ENCODE data around the gene TNPO3. TPM values are rescaled to one million over a fixed set of nuclear protein-coding genes. Genes with fewer than 3 reads are reported as not detected.

The TNPO3 gene
- total RNA-seq, 2 experiments from 2014 or later, result 55.1 to 71.7 TPM

DNA sequence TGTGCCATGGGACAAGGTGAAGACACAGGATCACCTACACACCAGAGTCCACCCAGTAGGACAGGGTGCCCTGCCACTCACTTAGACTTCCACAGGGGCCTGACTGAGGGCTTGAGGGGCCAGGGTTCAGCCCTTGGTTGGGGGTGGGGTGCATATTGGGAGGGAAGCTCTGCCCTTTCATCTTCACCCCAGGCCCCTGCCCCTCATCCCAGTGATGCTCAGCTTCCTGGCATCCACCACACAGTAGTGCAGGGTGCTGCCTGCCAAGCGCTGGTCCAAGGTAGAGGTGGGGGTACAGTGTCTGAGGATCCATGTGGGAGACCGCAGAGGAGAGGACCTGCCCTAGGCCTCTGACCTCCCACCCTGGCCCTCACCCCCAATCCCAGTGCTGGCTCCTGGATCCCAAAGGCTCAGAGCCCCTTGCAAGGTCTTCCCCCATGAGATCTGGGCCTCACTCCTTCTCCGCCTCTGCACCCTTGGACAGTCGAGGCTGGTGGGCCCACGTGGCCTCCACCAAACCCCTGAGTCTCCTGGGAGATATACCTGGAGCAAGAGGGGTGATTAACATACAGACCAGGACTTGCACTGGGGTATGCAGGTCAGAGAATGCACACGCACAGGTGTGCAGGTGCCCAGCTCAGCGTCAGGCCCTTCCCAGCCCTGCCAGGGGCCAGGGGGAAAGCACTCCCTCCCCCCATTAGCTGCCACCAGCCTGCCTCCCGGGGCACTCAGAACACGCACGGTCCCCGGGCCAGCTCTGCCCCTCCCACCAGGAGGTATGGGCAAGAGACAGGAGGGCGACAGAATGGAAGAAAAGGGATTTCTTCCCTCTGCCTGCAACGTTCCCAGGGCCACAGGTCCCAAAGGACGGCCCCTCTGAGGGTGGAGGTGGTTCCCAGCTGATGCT is 125.8 kb downstream of the TNPO3 start:
- no peak for TF ChIP-seq EZH2phosphoT487 (IDR thresholded peaks at IDR 0.05; ENCODE audit: borderline replicate concordance, low read depth, low read length)
- TF ChIP-seq, protein P1, sequence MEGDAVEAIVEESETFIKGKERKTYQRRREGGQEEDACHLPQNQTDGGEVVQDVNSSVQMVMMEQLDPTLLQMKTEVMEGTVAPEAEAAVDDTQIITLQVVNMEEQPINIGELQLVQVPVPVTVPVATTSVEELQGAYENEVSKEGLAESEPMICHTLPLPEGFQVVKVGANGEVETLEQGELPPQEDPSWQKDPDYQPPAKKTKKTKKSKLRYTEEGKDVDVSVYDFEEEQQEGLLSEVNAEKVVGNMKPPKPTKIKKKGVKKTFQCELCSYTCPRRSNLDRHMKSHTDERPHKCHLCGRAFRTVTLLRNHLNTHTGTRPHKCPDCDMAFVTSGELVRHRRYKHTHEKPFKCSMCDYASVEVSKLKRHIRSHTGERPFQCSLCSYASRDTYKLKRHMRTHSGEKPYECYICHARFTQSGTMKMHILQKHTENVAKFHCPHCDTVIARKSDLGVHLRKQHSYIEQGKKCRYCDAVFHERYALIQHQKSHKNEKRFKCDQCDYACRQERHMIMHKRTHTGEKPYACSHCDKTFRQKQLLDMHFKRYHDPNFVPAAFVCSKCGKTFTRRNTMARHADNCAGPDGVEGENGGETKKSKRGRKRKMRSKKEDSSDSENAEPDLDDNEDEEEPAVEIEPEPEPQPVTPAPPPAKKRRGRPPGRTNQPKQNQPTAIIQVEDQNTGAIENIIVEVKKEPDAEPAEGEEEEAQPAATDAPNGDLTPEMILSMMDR (conservative IDR thresholded peaks at IDR 0.05; ENCODE audit: low read length), result no peak
- CTCF ChIA-PET (ENCODE audit: unreplicated experiment), result no interaction called here
- Histone ChIP-seq H3K36me3 (ENCODE audit: insufficient read depth, low read length) (no peaks in the 10 kb centered on the region), H4K20me1 (ENCODE audit: insufficient read depth, low read length) (no peaks in the 10 kb centered on the region), H3K4me2 (ENCODE audit: low read length) (no peak overlapping the region), H3K27ac (ENCODE audit: low read depth, low read length, poor library complexity, severe bottlenecking) (no peak overlapping the region), H3K79me2 (ENCODE audit: insufficient read depth, low read depth, low read length) (no peaks in the 10 kb centered on the region), H3K4me1 (ENCODE audit: insufficient read depth, low read length, poor library complexity, severe bottlenecking) (peaks cover 12% of the 10 kb centered on the region), H3K9me2 (ENCODE audit: insufficient read depth, low read length) (no peaks in the 10 kb centered on the region), H2AFZ (ENCODE audit: low read length) (no peak overlapping the region), H3K4me3 (ENCODE audit: low read depth, low read length, poor library complexity, severe bottlenecking) (no peak overlapping the region), H3K9me3 (ENCODE audit: low read length) (no peaks in the 10 kb centered on the region)
- DNase-seq (ENCODE audit: low spot score), result no peak
- intact Hi-C loops (cut with micrococcal nuclease; ENCODE audit: unreplicated experiment), result no loop called here
- POLR2A ChIA-PET, result no interaction called here
- BruUV-seq (replicated peaks), result no TSS peak

DNA sequence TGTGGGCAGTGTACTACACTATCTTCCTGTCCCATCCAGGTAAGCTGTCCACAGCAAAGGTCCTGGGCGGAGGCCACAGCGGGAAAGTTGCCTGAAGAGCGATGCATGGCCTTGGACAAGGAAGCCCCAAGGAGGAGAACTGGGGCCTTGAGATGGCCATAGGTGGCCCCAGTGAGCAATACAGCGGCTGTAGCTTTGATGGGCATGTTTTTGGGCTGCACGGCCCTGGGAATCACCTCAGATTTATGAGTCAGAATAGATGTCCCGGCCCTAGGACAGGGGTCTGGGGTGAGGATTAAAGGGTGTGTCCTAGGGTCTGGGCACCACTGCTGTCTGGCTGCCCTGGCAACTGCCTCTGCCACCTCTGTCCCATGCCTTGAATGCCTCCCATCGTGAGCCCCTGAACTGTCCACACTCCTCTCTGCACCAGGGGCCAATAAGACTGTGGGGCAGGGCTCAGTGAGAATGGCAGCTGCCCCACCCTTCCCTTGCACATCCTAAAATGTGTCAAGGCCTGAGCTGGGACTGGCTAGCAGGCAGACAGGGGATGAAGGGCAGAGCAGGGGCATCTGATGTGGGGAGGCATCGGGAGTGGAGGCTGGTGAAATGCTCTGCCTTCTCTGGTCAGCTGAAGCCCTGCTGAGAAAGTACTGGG is 126.6 kb downstream of the TNPO3 start:
- TF ChIP-seq, protein P1 (conservative IDR thresholded peaks at IDR 0.05; ENCODE audit: low read length), result no peak
- TF ChIP-seq EZH2phosphoT487 (IDR thresholded peaks at IDR 0.05; ENCODE audit: borderline replicate concordance, low read depth, low read length), result no peak
- intact Hi-C loops (cut with micrococcal nuclease; ENCODE audit: unreplicated experiment), result no loop called here
- DNase-seq (ENCODE audit: low spot score), result no peak
- Histone ChIP-seq H4K20me1 (ENCODE audit: insufficient read depth, low read length) (no peaks in the 10 kb centered on the region), H3K4me1 (ENCODE audit: insufficient read depth, low read length, poor library complexity, severe bottlenecking) (peaks cover 8% of the 10 kb centered on the region), H3K4me3 (ENCODE audit: low read depth, low read length, poor library complexity, severe bottlenecking) (no peak overlapping the region), H3K4me2 (ENCODE audit: low read length) (no peak overlapping the region), H3K27ac (ENCODE audit: low read depth, low read length, poor library complexity, severe bottlenecking) (no peak overlapping the region), H3K9me2 (ENCODE audit: insufficient read depth, low read length) (no peaks in the 10 kb centered on the region), H3K36me3 (ENCODE audit: insufficient read depth, low read length) (no peaks in the 10 kb centered on the region), H2AFZ (ENCODE audit: low read length) (no peak overlapping the region), H3K79me2 (ENCODE audit: insufficient read depth, low read depth, low read length) (no peaks in the 10 kb centered on the region), H3K9me3 (ENCODE audit: low read length) (no peaks in the 10 kb centered on the region)
- ChIA-PET CTCF (ENCODE audit: unreplicated experiment) (no interaction called here), POLR2A (no interaction called here)
- no TSS peak for BruUV-seq (replicated peaks)
